Kasumi-1 (cell line): ENCODE results near the gene GIPC1.
"Not testable (repeated sequence)": the region's sequence is repeated elsewhere in the genome, so short reads cannot be mapped to it uniquely, and the experiment has no call there.

Source experiments
- DNase-seq, 2 experiments: peaks; one replicate each; lab custom pipeline; 2025; lab: John Stamatoyannopoulos, UW

The GIPC1 gene

GRCh38 chr19:14470031-14470876 lies 25.7 kb downstream of the GIPC1 start:
- DNase-seq = no peak

GRCh38 chr19:14467816-14468215 lies 28.1 kb downstream of the GIPC1 start:
- DNase-seq = peak; percentile 4 to 12

GRCh38 chr19:14467391-14467790 lies 28.5 kb downstream of the GIPC1 start:
- DNase-seq = no peak

- no peak for DNase-seq
Observed at GRCh38 chr19:14463747-14464146, 32.2 kb downstream of the GIPC1 start.

GRCh38 chr19:14462401-14462800 lies 33.5 kb downstream of the GIPC1 start:
- DNase-seq = peak in 1 of 2 experiments; percentile 6

- no peak for DNase-seq
Observed at GRCh38 chr19:14460935-14461334, 35.0 kb downstream of the GIPC1 start.

GRCh38 chr19:14459703-14460102 lies 36.2 kb downstream of the GIPC1 start:
- DNase-seq = no peak

GRCh38 chr19:14452303-14452702 lies 43.6 kb downstream of the GIPC1 start:
- DNase-seq = not testable (repeated sequence)

GRCh38 chr19:14450876-14451275 lies 45.1 kb downstream of the GIPC1 start:
- no peak for DNase-seq

GRCh38 chr19:14450168-14450874 lies 45.6 kb downstream of the GIPC1 start:
- DNase-seq = peak; percentile 67 to 69

GRCh38 chr19:14449321-14449720 lies 46.6 kb downstream of the GIPC1 start:
- DNase-seq = no peak

GRCh38 chr19:14446336-14447036 lies 49.4 kb downstream of the GIPC1 start:
- no peak for DNase-seq

GRCh38 chr19:14443632-14444216 lies 52.2 kb downstream of the GIPC1 start:
- DNase-seq = no peak

GRCh38 chr19:14442891-14443631 lies 52.9 kb downstream of the GIPC1 start:
- DNase-seq = no peak

GRCh38 chr19:14441041-14441938 lies 54.6 kb downstream of the GIPC1 start:
- no peak for DNase-seq

- DNase-seq = peak; percentile 97
Observed at GRCh38 chr19:14440049-14440448, 55.9 kb downstream of the GIPC1 start.

- peak; percentile 20 to 27 for DNase-seq
Observed at GRCh38 chr19:14439014-14439413, 56.9 kb downstream of the GIPC1 start.

GRCh38 chr19:14437578-14438140 lies 58.3 kb downstream of the GIPC1 start:
- no peak for DNase-seq

GRCh38 chr19:14435320-14436050 lies 60.4 kb downstream of the GIPC1 start:
- no peak for DNase-seq
